HUES64 (cell line): Measurements from ENCODE around the gene POU2AF1.

Source experiments
- H3K27ac ChIP-seq: 2 replicates; pipeline ENCODE4 v1.7.0; 2013; ENCODE audit warnings: low read depth, low read length, inconsistent platforms
- H3K27me3 ChIP-seq: 2 replicates; pipeline ENCODE4 v1.6.1; 2013; ENCODE audit warnings: mild to moderate bottlenecking, low read length; ENCODE audit not compliant: insufficient read depth
- H3K36me3 ChIP-seq: 2 replicates; pipeline ENCODE4 v1.6.1; 2013; ENCODE audit warnings: mild to moderate bottlenecking, low read length; ENCODE audit not compliant: insufficient read depth
- H3K4me1 ChIP-seq: 2 replicates; pipeline ENCODE4 v1.6.1; 2013; ENCODE audit warnings: mild to moderate bottlenecking, low read length, moderate library complexity; ENCODE audit not compliant: insufficient read depth
- H3K4me3 ChIP-seq: 2 replicates; pipeline ENCODE4 v1.5.1; 2013; ENCODE audit warnings: mild to moderate bottlenecking, low read length, moderate library complexity
- H3K9ac ChIP-seq: 2 replicates; pipeline ENCODE4 v1.6.1; 2013; ENCODE audit warnings: mild to moderate bottlenecking, low read depth, low read length
- H3K9me3 ChIP-seq: 2 replicates; pipeline ENCODE4 v1.6.1; 2013; ENCODE audit warnings: low read depth, low read length; ENCODE audit not compliant: insufficient read depth
- WGBS: fragments of 150-250, 120-280 bp; methylation state at CpG from one replicate; pipeline ENCODE4 v1.1.7; 2013; ENCODE audit warnings: missing lambda C conversion rate; 5-methylcytosine and 5-hydroxymethylcytosine counted together

Gene POU2AF1

GRCh38 chr11:111336582-111337256 lies 42.4 kb downstream of the POU2AF1 start:
- no peaks in the 10 kb centered on the region for H3K27me3 ChIP-seq
- WGBS, result 76% methylated on average over 2 of the region's 2 CpGs
- H3K4me1 ChIP-seq, result peaks cover 12% of the 10 kb centered on the region
- H3K9me3 ChIP-seq, result peaks cover 14% of the 10 kb centered on the region; the same call in 1 of the 2 replicates
- no peak overlapping the region for H3K4me3 ChIP-seq
- no peaks in the 10 kb centered on the region for H3K36me3 ChIP-seq
- no peak overlapping the region for H3K27ac ChIP-seq
- H3K9ac ChIP-seq, result no peak overlapping the region

DNA sequence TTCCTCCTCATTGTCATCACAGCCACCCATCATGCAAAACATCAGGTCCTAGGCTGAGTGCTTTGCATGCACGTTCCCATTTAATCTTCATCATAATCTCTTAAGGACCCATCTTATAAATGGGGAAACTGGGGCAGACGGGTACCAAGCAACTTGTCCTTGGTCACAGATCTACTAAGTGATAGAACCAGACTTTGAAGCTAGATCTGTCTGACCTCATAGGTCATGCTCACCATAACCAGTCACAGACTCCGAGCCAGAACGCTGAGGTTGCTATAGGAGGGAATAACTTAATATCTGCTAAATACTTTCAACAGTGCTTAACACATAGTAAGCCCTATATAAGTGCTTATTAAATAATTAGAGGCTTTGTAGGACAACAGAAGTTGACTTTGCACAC lies 43.0 kb downstream of the POU2AF1 start:
- Histone ChIP-seq H3K4me3 (no peak overlapping the region), H3K9me3 (peaks cover 14% of the 10 kb centered on the region; the same call in 1 of the 2 replicates), H3K27ac (no peak overlapping the region), H3K4me1 (peaks cover 12% of the 10 kb centered on the region), H3K27me3 (no peaks in the 10 kb centered on the region), H3K36me3 (no peaks in the 10 kb centered on the region), H3K9ac (no peak overlapping the region)
- 86% methylated on average over 2 of the region's 4 CpGs for WGBS

- Histone ChIP-seq H3K36me3 (no peaks in the 10 kb centered on the region), H3K4me3 (no peak overlapping the region), H3K4me1 (peaks cover 12% of the 10 kb centered on the region), H3K27me3 (no peaks in the 10 kb centered on the region), H3K9ac (no peak overlapping the region), H3K9me3 (peaks cover 12% of the 10 kb centered on the region; the same call in 1 of the 2 replicates), H3K27ac (no peak overlapping the region)
- 91% methylated on average over 6 of the region's 6 CpGs for WGBS
Observed at GRCh38 chr11:111335549-111335948, 43.5 kb downstream of the POU2AF1 start.

DNA sequence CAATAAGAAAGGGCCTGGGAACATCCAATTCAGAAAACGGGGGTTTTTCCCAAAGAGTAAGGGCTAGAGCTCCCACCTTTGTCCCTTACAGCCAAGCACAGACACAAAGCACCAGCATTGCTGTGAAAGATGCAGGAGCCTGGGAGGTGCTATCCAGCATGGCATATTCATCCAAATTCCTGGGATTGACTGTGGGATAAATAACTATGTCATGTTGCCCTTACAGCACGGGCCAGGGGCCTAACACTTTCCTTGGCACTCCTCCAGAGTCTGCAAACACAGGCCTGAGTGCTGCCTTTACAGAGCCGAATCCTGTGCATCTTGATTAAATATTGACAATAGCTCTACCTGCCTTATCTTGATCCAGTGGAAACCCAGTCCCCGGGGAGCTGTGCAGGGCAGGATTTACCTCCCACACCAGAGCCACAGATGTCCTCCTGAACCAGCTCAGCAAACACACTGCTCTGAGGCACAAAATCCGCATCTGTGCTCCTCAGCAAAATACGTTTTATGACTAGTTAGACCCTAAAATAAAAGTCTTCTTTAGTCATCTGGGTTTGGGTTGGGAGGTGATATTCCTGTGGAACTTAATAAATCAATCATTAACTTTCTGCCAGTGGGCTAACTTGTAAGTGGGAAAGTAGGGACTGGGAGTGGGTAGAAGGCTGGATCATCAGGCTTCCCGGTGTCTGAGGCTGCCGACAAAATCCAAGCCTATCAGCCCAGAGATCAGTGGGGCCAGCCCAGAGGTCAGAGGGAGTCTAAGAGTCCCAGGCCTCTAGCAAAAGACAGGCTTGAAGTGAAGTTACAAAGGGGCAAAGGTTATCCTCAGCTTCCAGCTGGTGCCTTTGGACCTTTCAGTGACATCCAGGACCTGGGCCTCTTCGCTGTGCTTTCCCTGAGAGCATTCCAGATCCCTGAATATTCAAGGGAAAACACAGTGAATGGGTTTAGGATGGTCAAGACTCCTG lies 44.3 kb downstream of the POU2AF1 start:
- Histone ChIP-seq H3K27me3 (no peaks in the 10 kb centered on the region), H3K4me3 (no peak overlapping the region), H3K9ac (no peak overlapping the region), H3K36me3 (no peaks in the 10 kb centered on the region), H3K9me3 (peaks cover 5% of the 10 kb centered on the region; the same call in 1 of the 2 replicates), H3K4me1 (peaks cover 12% of the 10 kb centered on the region), H3K27ac (no peak overlapping the region)
- WGBS, result 86% methylated on average over 8 of the region's 9 CpGs

DNA sequence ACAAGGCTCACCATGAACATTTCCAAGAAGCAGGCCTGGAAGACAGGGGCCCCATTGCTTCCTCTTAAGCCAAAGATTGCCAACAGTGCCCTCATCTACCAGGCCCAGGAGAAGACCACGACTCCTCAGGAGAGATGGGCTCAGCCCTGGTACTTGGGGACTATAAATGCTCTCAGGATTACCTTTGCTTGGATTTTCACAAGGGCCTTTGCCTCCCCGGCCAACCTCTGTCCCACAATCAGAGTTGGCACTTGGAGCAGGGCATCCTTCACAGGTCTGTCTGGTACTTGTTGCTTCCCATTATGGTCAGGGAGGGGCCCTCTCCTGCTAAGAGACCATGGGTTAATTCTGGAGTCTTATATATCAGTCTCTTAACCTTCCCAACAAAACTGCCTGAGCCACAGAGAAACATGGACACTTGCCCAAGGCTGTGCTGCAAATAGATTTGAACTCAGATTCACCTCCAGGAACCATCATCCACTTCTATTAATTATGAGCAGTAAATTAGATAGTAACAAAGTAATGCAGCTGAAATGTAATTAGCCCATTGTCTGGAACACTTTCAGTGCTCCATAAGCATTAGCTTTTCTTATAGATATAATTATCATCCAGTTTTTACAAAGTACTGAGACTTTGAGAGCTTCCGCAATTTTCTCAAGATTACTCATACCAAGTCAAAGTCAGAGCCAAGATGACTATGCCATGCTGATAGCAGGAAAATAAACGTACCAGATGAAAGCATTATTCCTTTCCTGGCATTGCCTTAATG lies 47.2 kb downstream of the POU2AF1 start:
- H3K27ac ChIP-seq, result no peak overlapping the region
- no peaks in the 10 kb centered on the region for H3K9me3 ChIP-seq
- H3K4me3 ChIP-seq, result no peak overlapping the region
- WGBS, result 94% methylated on average over 4 of the region's 4 CpGs
- no peaks in the 10 kb centered on the region for H3K36me3 ChIP-seq
- no peaks in the 10 kb centered on the region for H3K27me3 ChIP-seq
- peaks cover 10% of the 10 kb centered on the region for H3K4me1 ChIP-seq
- H3K9ac ChIP-seq, result no peak overlapping the region

DNA sequence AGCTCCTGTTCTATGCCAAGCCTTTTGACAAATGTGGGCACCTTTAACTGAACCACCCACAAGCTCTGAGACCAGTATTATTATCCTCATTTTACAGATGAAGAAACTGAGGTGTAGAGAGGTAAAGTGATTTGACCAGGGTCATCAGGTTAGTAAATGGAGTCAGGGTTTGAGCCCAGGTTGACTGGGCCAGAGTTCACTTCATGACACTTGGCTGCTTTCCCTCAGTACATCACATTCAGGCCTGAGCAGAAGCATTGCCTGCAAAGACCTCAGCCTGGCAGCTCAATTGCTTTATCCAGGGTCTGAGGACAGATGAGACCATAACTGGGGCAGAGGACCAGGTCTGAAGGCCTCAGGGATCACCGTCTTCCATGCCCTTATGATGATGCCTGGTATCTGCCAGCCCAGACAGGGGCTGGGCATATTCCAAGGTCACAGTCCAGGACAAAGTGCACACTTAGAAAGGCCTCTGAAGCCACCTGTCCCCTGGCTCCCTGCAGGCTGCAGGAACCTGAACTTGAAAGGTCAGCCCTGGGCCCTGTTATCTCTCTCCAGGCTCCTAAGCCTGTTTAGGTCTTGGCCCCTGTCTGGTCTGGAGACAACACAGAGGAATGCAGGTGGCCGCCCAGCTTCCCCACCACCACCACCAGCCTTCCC lies 48.7 kb downstream of the POU2AF1 start:
- WGBS, result 96% methylated on average over 2 of the region's 2 CpGs
- H3K27me3 ChIP-seq, result no peaks in the 10 kb centered on the region
- no peaks in the 10 kb centered on the region for H3K9me3 ChIP-seq
- H3K4me1 ChIP-seq, result no peaks in the 10 kb centered on the region; the same call in 1 of the 2 replicates
- H3K9ac ChIP-seq, result no peak overlapping the region
- no peak overlapping the region for H3K27ac ChIP-seq
- H3K4me3 ChIP-seq, result no peak overlapping the region
- no peaks in the 10 kb centered on the region for H3K36me3 ChIP-seq

GRCh38 chr11:111329306-111330204 lies 49.5 kb downstream of the POU2AF1 start:
- WGBS, result 89% methylated on average over 7 of the region's 7 CpGs
- no peaks in the 10 kb centered on the region for H3K27me3 ChIP-seq
- no peaks in the 10 kb centered on the region for H3K9me3 ChIP-seq
- H3K9ac ChIP-seq, result no peak overlapping the region
- H3K4me3 ChIP-seq, result no peak overlapping the region
- no peaks in the 10 kb centered on the region for H3K4me1 ChIP-seq
- no peaks in the 10 kb centered on the region for H3K36me3 ChIP-seq
- H3K27ac ChIP-seq, result no peak overlapping the region

DNA sequence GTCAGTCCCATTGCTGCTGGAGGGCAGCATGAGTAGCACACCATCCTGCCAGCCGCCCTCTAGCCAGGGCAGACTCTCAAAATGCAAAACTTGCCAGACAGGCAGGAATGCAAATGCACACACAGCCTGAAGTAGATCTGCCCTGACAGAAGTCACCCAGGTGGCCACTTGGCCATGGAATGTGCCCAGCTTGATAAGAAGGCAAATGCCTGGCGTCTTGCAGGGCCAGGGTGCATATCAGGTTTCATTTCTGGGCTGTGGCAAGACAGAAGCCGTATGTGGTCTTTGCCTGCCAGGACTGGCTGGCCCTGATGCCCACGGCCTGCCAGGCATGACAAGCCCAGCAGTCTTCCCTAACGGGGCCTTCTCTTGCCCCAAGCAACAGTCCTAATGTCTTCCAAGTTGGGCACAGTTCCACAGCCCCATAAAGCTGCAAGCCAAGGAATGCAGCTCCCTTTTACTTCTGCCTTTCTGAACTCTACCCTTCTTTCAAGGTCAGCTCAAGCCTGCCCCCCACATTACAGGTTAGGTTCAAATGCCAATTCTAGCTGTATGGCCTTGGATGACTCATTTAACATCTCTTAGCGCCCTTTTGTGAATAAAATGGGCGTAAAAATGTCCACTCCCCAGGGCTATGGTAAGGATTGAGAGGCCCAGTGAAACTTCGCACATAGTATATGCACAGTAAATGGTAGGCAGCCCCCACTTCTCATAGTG lies 51.0 kb downstream of the POU2AF1 start:
- Histone ChIP-seq H3K4me1 (no peaks in the 10 kb centered on the region), H3K4me3 (no peak overlapping the region), H3K27me3 (no peaks in the 10 kb centered on the region), H3K9ac (no peak overlapping the region), H3K9me3 (no peaks in the 10 kb centered on the region), H3K36me3 (no peaks in the 10 kb centered on the region), H3K27ac (no peak overlapping the region)
- WGBS, result 88% methylated on average over 8 of the region's 8 CpGs

DNA sequence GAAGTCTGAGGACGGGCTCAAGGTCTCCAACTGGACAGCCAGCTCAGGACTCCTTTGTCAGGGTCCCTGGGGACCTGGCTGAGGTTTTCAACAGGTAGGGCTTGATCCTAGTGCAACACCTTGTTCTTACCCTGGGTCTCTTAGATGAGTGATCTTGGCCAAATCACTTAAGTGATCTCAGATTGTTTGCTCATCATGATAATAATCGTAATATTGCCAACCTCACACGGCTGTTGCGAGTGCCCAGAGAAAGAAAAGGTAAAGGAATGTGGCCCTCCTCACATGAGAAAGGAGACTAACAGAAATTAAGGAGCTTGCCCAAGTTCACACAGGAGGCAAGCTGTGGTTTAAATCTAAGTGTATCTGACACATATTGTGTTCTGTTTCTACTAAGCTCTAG lies 52.3 kb downstream of the POU2AF1 start:
- 91% methylated on average over 4 of the region's 4 CpGs for WGBS
- no peak overlapping the region for H3K4me3 ChIP-seq
- H3K9me3 ChIP-seq, result no peaks in the 10 kb centered on the region
- no peak overlapping the region for H3K9ac ChIP-seq
- no peaks in the 10 kb centered on the region for H3K27me3 ChIP-seq
- H3K27ac ChIP-seq, result no peak overlapping the region
- no peaks in the 10 kb centered on the region for H3K36me3 ChIP-seq
- no peaks in the 10 kb centered on the region for H3K4me1 ChIP-seq
